H9 (cell line): ENCODE results near the gene HS3ST3B1. TPM values are rescaled to one million over a fixed set of nuclear protein-coding genes. Genes with fewer than 3 reads are reported as not detected.

Experiments
- DNase-seq: peaks from one replicate; pipeline ENCODE4 v3.0.0-alpha.2; 2017
- H2AFZ ChIP-seq: one replicate; pipeline ENCODE4 v1.6.1; 2013; ENCODE audit warnings: mild to moderate bottlenecking, low read length, control low read depth, moderate library complexity
- H2AK5ac ChIP-seq: 2 replicates; pipeline ENCODE4 v1.6.1; 2013; ENCODE audit warnings: low read length, control low read depth, mixed read lengths; ENCODE audit not compliant: insufficient read length
- H2BK120ac ChIP-seq: one replicate; pipeline ENCODE4 v1.6.1; 2013; ENCODE audit warnings: low read depth, mild to moderate bottlenecking, low read length, control low read depth, inconsistent platforms; ENCODE audit not compliant: poor library complexity, severe bottlenecking
- H2BK12ac ChIP-seq: 2 replicates; pipeline ENCODE4 v1.6.1; 2013; ENCODE audit warnings: low read length, control low read depth, mixed read lengths, low read depth; ENCODE audit not compliant: insufficient read length
- H2BK15ac ChIP-seq: 2 replicates; pipeline ENCODE4 v1.6.1; 2013; ENCODE audit warnings: low read depth, low read length, control low read depth
- H2BK20ac ChIP-seq: one replicate; pipeline ENCODE4 v1.6.1; 2013; ENCODE audit warnings: low read depth, mild to moderate bottlenecking, low read length, control low read depth, inconsistent platforms; ENCODE audit not compliant: poor library complexity, severe bottlenecking
- H2BK5ac ChIP-seq: 2 replicates; pipeline ENCODE4 v1.6.1; 2013; ENCODE audit warnings: low read length, control low read depth, mixed read lengths; ENCODE audit not compliant: insufficient read length
- H3K14ac ChIP-seq: 2 replicates; pipeline ENCODE4 v1.6.1; 2013; ENCODE audit warnings: low read length, control low read depth; ENCODE audit not compliant: insufficient read depth
- H3K18ac ChIP-seq: 2 replicates; pipeline ENCODE4 v1.6.1; 2013; ENCODE audit warnings: low read depth, mild to moderate bottlenecking, mixed read lengths, low read length, control low read depth; ENCODE audit not compliant: insufficient read length
- H3K23ac ChIP-seq: 2 replicates; pipeline ENCODE4 v1.6.1; 2013; ENCODE audit warnings: low read length, control low read depth, mixed read lengths, low read depth; ENCODE audit not compliant: insufficient read length
- H3K23me2 ChIP-seq: 2 replicates; pipeline ENCODE4 v1.6.1; 2013; ENCODE audit warnings: low read depth, mild to moderate bottlenecking, mixed read lengths, low read length, control low read depth; ENCODE audit not compliant: insufficient read length, poor library complexity, severe bottlenecking
- H3K27ac ChIP-seq: 2 replicates; pipeline ENCODE4 v1.5.1; 2013; ENCODE audit warnings: low read length, control low read depth, mixed read lengths, low read depth; ENCODE audit not compliant: insufficient read length
- H3K27me3 ChIP-seq: 2 replicates; pipeline ENCODE4 v1.6.1; 2013; ENCODE audit warnings: low read length, control low read depth, inconsistent platforms; ENCODE audit not compliant: insufficient read depth
- H3K4ac ChIP-seq: 2 replicates; pipeline ENCODE4 v1.6.1; 2013; ENCODE audit warnings: low read depth, mild to moderate bottlenecking, control low read depth, inconsistent platforms, low read length, moderate library complexity
- H3K4me1 ChIP-seq: 2 replicates; pipeline ENCODE4 v1.6.1; 2013; ENCODE audit warnings: low read length, control low read depth, inconsistent platforms; ENCODE audit not compliant: insufficient read depth
- H3K4me2 ChIP-seq: 2 replicates; pipeline ENCODE4 v1.6.1; 2013; ENCODE audit warnings: low read length, control low read depth, mixed read lengths; ENCODE audit not compliant: insufficient read length, insufficient read depth
- H3K56ac ChIP-seq: 2 replicates; pipeline ENCODE4 v1.6.1; 2013; ENCODE audit warnings: low read depth, mild to moderate bottlenecking, mixed read lengths, low read length, control low read depth; ENCODE audit not compliant: insufficient read length
- H3K79me1 ChIP-seq: 2 replicates; pipeline ENCODE4 v1.6.1; 2013; ENCODE audit warnings: low read depth, mild to moderate bottlenecking, moderate library complexity, low read length, control low read depth, inconsistent platforms; ENCODE audit not compliant: insufficient read depth, poor library complexity, severe bottlenecking
- H3K79me2 ChIP-seq: 2 replicates; pipeline ENCODE4 v1.6.1; 2013; ENCODE audit warnings: low read length, control low read depth, inconsistent platforms; ENCODE audit not compliant: insufficient read depth
- H3K9ac ChIP-seq: 2 replicates; pipeline ENCODE4 v1.6.1; 2013; ENCODE audit warnings: low read length, control low read depth, mixed read lengths; ENCODE audit not compliant: insufficient read length; ENCODE audit errors: extremely low read depth
- H3K9me3 ChIP-seq: one replicate; pipeline ENCODE4 v1.6.1; 2013; ENCODE audit warnings: low read depth, low read length, inconsistent platforms; ENCODE audit not compliant: control insufficient read depth
- H3T11ph ChIP-seq: one replicate; pipeline ENCODE4 v1.6.1; 2013; ENCODE audit warnings: mild to moderate bottlenecking, low read length, control low read depth, inconsistent platforms
- H4K20me1 ChIP-seq: one replicate; pipeline ENCODE4 v1.6.1; 2013; ENCODE audit not compliant: control insufficient read depth, insufficient read length, insufficient read depth
- H4K5ac ChIP-seq: 2 replicates; pipeline ENCODE4 v1.6.1; 2013; ENCODE audit warnings: low read depth, mild to moderate bottlenecking, mixed read lengths, low read length, control low read depth; ENCODE audit not compliant: insufficient read length
- H4K8ac ChIP-seq: replicated peaks from 2 replicates; pipeline ENCODE4 v1.6.1; 2013; ENCODE audit warnings: low read length, control low read depth, mixed read lengths, low read depth; ENCODE audit not compliant: insufficient read length
- H4K91ac ChIP-seq: 2 replicates; pipeline ENCODE4 v1.6.1; 2013; ENCODE audit warnings: low read depth, mild to moderate bottlenecking, moderate library complexity, mixed read lengths, low read length, control low read depth; ENCODE audit not compliant: insufficient read length
- H3K27ac Mint-ChIP-seq, 3 experiments: 2 replicates in 2 of 3; 3 replicates in 1 of 3; pipeline ENCODE4 v1.8.0; 2020 to 2021; ENCODE audit warnings: mixed read lengths in 3 of 3, mild to moderate bottlenecking in 1 of 3, moderate library complexity in 1 of 3
- H3K27me3 Mint-ChIP-seq: 2 replicates; pipeline ENCODE4 v1.8.0; 2021; ENCODE audit warnings: low read depth, mild to moderate bottlenecking, moderate library complexity, mixed read lengths
- H3K36me3 Mint-ChIP-seq, 3 experiments: 2 replicates in 2 of 3; 3 replicates in 1 of 3; pipeline ENCODE4 v1.8.0; 2020 to 2021; ENCODE audit warnings: low read depth in 3 of 3, mixed read lengths in 3 of 3; ENCODE audit not compliant: insufficient read depth in 1 of 3
- H3K4me1 Mint-ChIP-seq, 2 experiments: 2 replicates each; pipeline ENCODE4 v1.8.0; 2020; ENCODE audit warnings: mixed read lengths in 2 of 2
- H3K4me3 Mint-ChIP-seq, 2 experiments: 2 replicates in 1 of 2; 3 replicates in 1 of 2; pipeline ENCODE4 v1.8.0; 2020 to 2021; ENCODE audit warnings: mild to moderate bottlenecking in 2 of 2, mixed read lengths in 2 of 2, moderate library complexity in 1 of 2
- H3K9me3 Mint-ChIP-seq, 2 experiments: 2 replicates in 1 of 2; 3 replicates in 1 of 2; pipeline ENCODE4 v1.8.0; 2020; ENCODE audit warnings: mild to moderate bottlenecking in 2 of 2, mixed read lengths in 2 of 2, moderate library complexity in 1 of 2
- CTCF ChIP-seq: fragments of 200-600 bp; sonication (generic); conservative IDR thresholded peaks from 3 replicates; pipeline ENCODE4 v1.8.0; 2021; ENCODE audit warnings: antibody characterized with exemption, mild to moderate bottlenecking
- WGBS: extraction: QIAGEN DNeasy Blood & Tissue Kit; methylation state at CpG from one replicate; pipeline ENCODE4 v1.1.7; 2013; ENCODE audit warnings: missing lambda C conversion rate, low lambda C conversion rate, mixed read lengths; ENCODE audit not compliant: insufficient read length; ENCODE audit errors: extremely low coverage; 5-methylcytosine and 5-hydroxymethylcytosine counted together
- total RNA-seq: library from RNA; stranded (reverse); gene quantifications from 2 replicates; pipeline ENCODE4 v1.2.1, GENCODE V29; 2021

HS3ST3B1 gene
- total RNA-seq, 1 experiment from 2014 or later: 2.8 TPM

DNA sequence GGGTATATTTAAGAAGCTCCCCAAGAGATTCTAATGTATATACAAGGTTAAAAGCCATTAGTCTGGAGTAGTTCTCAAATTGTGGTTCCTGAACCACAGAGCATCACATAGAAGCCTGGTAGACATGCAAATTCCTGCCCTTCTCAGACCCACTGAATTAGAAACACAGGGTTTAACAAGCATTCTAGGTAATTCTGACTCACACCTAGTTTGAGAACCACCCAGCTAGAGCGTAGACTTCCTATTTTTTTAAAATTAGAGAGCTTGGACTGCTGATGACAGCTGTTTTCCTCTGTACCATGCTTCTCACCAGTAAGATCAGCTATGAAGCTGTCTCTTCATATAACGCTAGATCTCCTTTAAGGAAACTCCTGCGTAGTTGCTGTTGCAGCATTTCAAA lies 50.6 kb downstream of the HS3ST3B1 start:
- Histone ChIP-seq H2BK20ac (no peak overlapping the region), H4K91ac (no peak overlapping the region), H2AFZ (no peak overlapping the region), H2BK5ac (no peak overlapping the region), H3K4me1 (peaks cover 12% of the 10 kb centered on the region), H4K5ac (no peak overlapping the region), H3K4ac (no peak overlapping the region), H3K23ac (no peak overlapping the region), H3K79me1 (no peaks in the 10 kb centered on the region), H3K27ac (no peak overlapping the region), H3T11ph (no peak overlapping the region), H2AK5ac (no peak overlapping the region), H2BK120ac (no peak overlapping the region), H3K9me3 (no peaks in the 10 kb centered on the region), H2BK12ac (no peak overlapping the region), H4K20me1 (no peaks in the 10 kb centered on the region), H3K4me2 (no peak overlapping the region), H4K8ac (no peak overlapping the region), H2BK15ac (no peak overlapping the region), H3K56ac (no peak overlapping the region), H3K23me2 (no peaks in the 10 kb centered on the region), H3K14ac (no peak overlapping the region), H3K9ac (no peak overlapping the region), H3K79me2 (no peaks in the 10 kb centered on the region), H3K27me3 (no peaks in the 10 kb centered on the region), H3K18ac (no peak overlapping the region)
- no peak overlapping the region for H3K4me3 Mint-ChIP-seq
- no peak overlapping the region for H3K27ac Mint-ChIP-seq
- H3K27me3 Mint-ChIP-seq: no peaks in the 10 kb centered on the region; the same call in 1 of the 2 replicates
- no peak for TF ChIP-seq CTCF
- no peaks in the 10 kb centered on the region for H3K9me3 Mint-ChIP-seq
- WGBS: no CpG with 5 or more reads among the region's 3 CpGs
- H3K36me3 Mint-ChIP-seq: no peaks in the 10 kb centered on the region
- DNase-seq: no peak
- H3K4me1 Mint-ChIP-seq: peaks cover 9 to 10% of the 10 kb centered on the region in 2 experiments
